NCI-H2107 (cell line): ENCODE measurements around the gene ULK4.
"Not testable (repeated sequence)": the region's sequence is repeated elsewhere in the genome, so short reads cannot be mapped to it uniquely, and the experiment has no call there.

Source experiments
- DNase-seq: peaks from one replicate; lab custom pipeline; 2025; lab: John Stamatoyannopoulos, UW

Gene ULK4

DNA sequence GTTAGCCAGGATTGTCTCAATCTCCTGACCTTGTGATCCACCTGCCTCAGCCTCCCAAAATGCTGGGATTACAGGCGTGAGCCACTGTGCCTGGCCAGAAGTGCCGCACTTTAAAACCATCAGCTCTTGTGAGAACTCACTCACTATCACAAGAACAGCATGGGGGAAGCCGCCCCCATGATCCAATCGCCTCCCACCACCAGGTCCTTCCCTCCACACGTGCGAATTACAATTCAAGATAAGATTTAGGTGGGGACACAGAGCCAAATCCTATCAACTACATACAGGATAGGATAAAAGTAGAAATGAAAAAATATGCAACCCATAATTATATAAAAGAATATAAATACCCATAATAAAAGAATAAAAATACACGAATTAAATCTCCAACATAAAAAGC, 199.0 kb downstream of the ULK4 start:
- not testable (repeated sequence) for DNase-seq

DNA sequence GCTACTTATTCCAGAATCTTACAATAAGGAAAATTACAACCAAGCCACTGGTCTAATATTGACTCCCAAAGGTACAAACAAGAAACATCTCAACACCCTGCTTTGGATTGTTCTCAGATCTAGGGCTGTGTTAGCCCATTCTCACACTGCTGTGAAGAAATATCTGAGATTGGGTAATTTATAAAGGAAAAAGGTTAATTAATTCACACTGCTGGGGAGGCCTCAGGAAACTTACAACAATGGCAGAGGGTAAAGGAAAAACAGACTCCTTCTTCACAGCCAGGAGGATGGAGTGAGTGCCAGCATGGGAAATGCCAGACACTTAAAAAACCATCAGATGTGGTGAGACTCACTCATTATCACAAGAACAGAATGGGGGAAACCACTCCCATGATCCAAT, 208.3 kb downstream of the ULK4 start:
- no peak for DNase-seq

DNA sequence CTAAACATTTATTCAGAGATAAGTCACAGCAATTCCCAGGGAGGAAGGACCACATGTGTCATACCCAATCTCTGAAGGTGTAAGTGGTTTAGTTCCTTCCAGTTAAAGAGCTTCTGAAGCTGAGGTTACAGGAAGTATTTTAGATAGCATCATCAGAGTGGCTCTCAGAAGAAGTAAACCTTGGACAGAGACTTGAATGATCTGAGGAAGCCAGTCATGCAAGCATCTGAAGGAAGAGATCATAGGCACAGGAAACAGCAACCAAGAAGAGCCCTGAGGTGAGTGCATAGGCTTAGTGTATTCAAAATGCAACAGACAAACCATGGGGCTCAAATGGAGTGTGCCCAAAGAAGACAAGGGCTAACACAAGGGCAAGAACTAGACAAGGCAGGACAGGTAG, 210.3 kb downstream of the ULK4 start:
- no peak for DNase-seq

DNA sequence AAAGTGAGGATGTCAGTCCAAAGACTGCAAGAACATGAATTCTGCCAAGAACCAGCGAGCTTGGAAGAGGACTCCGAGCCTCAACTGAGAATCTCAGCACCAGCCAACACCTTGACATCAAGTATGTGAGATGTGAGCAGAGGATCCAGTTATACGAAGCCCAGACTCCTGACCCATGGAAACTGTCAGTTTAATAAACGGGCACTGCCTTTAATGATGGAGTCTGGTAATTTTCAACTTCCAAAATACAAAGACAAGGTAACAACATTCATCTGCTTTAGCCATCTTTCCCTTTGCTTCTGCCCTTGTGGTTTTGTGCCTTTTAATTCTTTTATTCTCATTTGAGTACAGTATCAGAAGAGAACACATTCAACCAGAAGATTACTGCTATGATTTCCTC, 211.9 kb downstream of the ULK4 start:
- DNase-seq: no peak

DNA sequence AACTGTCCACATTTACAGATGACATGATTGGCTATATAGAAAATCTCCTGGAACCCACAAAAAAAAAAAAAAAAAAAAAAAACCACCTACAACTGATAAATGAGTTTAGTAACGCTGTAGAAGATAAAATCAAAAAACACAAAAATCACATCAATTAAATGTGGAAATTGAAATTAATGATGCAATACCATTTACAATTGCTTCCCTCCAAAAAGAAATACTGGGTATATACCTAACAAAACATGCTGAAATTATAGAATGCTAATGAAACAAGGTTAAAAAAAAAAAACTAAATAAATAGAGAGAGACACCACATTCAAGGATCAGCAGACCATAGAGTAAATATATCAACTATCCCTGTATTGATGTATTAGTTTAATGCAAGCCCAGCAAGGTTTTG, 215.7 kb downstream of the ULK4 start:
- no peak for DNase-seq

DNA sequence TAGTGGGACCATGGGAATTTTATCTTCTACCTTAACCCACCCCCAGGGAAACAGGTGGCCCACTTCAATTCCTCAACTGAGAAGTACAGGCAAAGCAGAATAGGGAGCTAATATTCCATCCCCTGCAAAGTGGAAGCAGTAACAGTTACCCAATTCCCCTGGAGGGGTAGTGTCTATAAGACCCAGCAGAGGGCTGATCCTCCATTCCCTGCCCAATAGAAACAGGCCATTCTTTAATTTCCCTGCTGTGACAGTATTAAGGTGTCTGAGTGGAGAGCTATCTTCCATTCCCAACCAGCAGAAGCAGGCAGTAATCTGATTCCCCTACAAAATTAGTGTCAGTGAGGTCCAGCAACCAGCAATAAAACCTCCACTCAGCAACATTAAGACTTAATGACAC, 219.8 kb downstream of the ULK4 start:
- no peak for DNase-seq

DNA sequence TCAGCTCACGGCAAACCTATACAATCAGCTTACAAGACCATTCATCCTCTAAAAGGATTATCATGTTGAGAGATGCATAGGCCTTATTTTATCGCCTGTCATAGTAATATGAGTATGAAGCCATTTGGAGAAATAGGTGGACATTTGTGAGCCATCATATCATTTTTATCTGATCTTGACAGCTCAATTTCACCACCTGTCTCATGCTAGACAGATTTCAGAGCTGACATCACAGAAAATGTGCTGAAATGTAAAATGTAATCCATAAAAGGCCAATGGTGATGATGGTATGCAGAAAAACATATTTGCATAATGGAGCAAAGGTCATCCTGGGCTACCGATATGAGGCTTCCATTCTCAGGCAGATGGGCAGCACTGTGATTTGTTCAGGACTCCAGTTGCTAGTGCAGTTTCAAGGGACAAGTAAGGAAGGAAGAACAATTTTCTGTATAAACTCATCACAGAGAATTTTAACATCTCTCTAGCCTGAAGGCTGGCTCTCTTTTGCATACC, 221.5 kb downstream of the ULK4 start:
- DNase-seq: no peak

DNA sequence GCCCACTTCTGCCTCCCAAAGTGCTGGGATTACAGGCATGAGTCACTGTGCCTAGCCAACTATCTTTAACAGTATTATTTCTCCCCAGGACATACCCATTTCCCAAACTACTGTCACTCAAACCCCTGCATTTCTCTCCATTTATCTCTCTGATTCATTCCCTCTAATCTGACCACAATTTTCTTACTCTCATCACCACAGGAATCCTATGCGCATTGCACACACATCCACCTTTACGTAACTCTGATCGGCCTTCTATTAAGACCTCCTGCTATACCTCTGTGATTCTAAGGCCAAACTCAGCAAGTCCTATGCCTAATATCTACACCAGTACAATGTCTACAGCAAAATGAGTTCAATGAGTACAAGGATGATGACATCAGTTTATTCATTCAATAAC, 235.0 kb downstream of the ULK4 start:
- no peak for DNase-seq

DNA sequence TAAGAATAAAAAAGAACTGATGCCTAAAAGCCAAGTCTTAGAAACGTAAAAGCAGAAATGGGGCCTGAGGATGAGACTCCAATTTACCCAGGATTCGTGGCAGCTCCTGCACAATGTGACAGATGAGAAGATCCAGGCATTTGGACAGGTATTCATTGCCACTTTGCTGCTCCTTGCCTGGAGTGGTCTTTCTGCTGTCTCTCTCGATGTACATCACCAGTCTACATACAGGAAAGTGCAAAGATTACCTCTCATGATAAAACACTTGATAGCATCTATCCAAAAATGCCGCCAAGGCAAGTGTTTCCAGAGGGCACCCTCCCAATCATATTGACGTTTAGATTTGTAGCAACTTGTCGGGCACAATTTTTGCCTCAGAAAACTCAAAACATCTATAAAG, 244.3 kb downstream of the ULK4 start:
- no peak for DNase-seq

DNA sequence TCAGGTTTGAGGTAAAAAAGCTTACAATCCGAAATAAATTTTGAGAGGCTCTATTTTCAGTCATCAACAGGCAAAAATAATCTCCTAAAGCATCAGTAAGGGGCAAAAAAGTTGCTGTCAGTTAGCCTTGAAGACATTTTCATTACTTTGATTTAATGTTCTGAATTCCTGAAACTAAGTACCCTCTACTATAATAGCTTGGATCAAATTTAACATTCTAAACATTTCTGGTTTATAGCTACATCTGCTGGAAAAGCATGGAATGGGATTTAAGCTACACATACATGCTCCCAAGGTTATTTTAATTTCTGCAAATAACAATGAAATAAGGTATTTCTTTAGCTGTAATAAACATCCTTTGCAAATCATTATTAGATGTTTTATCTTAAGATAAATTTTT, 245.4 kb downstream of the ULK4 start:
- no peak for DNase-seq

DNA sequence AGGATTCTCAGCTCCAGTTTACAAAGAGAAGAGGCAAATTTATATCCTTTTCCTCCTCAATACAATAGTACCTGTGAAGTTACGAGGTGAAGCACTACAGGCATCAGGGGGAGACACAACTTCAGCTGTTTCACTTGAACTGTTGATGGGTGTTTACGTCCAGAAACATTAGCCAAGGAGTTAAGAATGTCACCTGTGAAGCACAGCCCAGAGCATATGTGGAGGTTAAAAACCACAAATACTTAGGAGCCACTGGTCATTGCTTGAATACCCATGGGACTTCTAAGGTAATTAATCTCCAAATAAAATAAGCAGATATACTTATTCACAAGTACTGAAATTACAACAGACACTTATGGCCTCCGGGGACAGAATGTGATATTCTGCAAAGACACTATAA, 246.5 kb downstream of the ULK4 start:
- no peak for DNase-seq

DNA sequence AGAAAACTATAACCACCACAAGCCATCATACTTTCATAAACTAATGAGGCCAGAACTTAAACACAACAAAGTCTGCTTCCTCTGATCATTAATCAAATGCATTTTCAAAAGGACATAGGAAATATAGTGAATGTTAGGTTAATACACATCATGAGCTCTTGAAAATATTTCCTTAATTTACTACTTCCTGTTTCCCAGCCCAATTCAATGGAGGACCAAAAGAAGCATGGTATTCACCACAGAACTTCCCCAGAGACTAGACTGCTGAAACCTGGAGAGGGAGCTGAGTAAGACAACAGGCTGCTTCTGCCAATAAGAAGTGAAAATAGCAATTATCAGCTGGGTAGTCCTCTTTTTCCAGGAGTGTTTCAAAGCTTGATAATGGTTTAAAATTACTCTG, 250.3 kb downstream of the ULK4 start:
- DNase-seq: no peak

DNA sequence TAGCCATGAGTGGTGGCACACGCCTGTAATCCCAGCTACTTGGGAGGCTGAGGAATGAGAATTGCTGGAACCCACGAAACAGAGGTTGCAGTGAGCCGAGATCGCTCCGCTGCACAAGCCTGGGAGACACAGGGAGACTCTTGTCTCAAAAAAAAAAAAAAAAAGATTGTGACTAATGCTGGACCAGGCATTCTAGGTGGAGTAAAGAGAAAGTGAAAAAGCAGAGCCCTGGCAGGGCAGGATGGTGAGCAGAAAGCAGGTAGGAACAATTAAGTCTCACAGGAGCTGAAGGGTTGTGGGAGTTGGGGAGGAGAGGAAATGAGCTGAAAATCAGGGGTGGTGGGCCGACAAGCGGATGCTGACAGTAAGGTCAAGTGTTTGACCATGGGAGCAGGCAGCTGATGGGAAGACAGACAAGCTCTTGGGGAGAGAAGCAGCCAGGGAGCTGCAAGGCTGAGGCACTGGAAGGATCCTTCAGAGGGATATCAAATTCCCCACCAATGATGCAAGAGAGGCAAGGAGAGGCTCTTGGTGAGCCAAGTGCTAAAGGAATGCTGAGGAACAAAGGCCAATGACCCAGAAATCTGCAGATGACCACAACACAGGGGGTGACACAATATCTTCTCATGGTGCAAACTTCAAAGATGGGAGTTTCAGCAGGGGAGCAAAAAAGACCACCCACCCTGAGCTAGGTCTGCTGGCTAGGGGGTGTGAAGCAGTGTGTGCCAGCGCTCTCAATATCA, 251.1 kb downstream of the ULK4 start:
- no peak for DNase-seq

DNA sequence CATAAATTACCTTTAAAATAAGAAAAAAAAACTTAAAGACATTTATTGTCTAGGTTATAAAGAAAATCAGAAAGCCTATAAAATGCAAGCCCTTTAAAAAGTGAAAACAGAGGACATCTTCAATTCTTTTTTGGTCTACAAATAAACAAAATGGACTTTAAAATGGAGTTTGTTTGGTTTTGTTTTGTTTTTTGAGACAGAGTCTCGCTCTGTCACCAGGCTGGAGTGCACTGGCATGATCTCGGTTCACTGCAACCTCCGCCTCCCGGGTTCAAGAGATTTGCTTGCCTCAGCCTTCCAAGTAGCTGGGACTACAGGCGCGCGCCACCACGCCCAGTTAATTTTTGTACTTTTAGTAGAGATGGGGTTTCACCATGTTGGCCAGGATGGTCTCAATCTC, 252.7 kb downstream of the ULK4 start:
- not testable (repeated sequence) for DNase-seq

DNA sequence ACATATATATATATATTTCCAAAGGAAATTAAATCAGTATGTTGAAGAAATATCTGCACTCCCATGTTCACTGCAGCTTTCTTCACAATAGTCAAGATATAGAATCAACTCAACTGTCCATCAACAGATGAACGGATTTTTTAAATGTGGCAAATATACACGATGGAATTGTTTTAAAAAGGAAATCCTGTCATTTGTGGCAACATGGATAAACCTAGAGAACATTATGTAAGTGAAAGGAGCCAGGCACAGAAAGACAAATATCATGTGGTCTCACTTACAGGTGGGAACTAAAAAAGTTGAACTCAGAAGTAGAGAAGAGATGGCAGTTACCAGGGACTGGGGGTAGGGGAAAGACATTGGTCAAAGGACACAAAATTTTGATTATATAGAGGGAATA, 253.7 kb downstream of the ULK4 start:
- no peak for DNase-seq

DNA sequence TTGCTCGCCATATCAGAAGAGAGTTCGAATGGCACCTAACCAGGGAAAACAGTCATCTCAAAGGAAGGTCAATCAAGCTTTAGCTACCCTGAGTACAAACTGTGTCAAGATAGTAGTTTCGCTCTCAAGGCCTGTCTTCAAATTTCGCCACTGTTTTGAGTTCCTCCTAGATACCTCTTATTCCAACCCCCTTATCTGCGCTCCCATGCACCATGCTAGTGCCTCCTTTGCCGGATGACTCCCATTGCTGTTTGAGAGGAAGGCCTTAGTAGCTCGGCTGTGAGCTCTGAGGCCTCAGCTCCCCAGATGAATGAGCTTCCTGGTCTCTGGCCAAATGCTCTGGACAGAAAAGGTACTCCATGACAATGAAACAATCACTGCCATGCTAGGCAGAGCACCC, 256.0 kb downstream of the ULK4 start:
- DNase-seq: no peak

DNA sequence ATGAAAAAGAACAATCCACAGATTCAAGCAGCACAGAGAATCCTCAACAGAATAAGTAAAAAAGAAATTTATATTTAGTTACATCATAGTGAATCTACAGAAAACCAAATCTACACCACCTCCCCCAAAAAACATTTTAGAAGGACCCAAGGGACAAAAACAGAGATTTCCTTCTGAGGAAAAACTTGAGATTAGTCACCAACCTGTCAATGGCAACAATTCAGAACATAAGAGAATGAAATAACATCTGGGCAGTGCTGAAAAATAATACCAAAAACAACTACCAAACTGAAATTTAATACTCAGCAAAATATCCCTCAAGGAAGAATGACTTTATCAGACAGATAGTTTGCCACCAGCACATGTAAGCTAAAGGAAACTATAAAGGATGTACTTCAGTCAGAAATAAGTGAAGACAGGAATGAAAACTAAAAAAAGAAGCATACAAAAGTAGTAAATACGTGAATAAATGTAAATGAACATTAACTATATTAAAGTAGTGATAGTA, 260.7 kb downstream of the ULK4 start:
- no peak for DNase-seq

DNA sequence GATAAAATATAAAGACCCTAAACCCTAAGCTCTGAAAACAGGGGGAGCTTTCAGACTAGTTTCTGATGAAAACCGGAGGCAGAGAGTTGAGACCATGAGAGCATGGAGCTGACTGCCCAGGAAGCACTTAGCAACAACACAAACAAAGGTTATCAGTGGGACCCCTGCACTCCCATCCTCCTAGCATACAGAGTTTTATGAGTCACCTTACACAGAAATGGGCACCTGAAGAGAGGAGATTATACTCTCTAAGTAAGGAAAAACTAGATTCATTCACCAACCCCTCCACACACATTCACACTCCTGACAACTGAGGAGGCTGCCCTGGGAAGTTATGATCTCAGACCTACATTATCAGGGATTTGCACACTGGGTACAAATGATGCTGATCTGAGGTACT, 261.7 kb downstream of the ULK4 start:
- DNase-seq: no peak

DNA sequence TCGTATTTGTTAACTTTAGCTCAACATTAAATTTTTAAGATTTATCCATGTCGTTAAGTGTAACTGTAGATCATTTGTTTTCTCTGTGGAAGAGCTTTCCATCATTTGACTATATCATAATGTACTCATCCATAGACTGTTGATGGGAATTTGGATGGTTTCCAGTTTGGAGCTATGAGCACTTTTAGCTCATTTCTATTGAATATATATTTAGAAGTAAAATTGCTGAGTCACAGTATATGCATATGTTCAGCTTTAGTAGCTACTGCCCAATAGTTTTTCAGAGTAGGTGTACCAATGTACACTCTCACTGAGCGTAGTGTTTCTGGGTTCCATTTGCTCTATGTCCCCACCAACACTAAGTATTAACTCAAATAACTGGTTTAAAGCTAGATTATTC, 263.0 kb downstream of the ULK4 start:
- DNase-seq: no peak

DNA sequence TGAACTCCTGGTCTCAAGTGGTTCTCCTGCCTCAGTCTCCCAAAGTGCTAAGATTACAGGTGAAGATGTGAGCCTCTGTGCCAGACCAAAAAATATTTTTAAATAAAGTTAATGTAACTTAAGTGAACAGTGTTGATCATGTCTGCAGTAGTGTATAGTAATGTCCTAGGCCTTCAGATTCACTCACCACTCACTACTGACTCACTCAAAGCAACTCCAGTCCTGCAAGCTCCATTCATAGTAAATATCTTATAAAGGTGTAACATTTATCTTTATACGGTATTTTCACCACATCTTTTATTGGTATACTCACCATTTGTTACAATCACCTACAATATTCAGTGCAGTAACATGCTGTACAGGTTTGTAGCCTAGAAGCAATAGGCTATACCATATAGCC, 264.2 kb downstream of the ULK4 start:
- DNase-seq: no peak

DNA sequence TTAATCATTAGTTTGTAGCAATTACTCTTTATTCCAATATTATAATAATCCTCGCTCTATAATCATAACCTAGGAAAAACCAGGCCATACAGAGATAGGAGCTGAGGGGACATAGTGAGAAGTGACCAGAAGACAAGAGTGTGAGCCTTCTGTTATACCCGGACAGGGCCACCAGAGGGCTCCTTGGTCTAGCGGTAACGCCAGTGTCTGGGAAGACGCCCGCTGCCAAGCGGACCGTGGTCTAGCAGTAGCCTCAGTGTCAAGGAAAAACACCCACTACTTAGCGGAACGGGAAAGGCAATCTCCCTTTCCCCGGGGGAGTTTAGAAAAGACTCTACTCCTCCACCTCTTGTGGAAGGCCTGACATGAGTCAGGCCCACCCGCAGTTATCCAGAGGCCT, 266.1 kb downstream of the ULK4 start:
- not testable (repeated sequence) for DNase-seq

DNA sequence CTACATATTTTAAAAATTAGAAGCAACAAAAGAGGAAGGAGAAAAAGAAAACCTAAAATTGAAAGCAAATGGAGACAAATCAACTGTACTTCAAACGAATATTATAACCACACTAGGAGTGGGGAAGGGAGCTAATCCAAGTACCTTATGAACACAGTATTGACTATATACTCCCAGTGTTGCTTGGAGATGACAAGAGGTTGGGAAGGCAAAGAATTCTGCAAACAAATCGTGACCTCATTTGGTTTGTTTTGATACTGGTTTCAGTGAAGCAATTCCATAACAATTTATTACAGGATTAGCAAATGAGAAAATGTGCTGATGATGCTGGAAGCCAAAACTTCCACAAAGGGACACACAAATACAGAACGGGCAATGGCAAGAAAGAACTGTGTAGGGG, 268.1 kb downstream of the ULK4 start:
- DNase-seq: no peak

DNA sequence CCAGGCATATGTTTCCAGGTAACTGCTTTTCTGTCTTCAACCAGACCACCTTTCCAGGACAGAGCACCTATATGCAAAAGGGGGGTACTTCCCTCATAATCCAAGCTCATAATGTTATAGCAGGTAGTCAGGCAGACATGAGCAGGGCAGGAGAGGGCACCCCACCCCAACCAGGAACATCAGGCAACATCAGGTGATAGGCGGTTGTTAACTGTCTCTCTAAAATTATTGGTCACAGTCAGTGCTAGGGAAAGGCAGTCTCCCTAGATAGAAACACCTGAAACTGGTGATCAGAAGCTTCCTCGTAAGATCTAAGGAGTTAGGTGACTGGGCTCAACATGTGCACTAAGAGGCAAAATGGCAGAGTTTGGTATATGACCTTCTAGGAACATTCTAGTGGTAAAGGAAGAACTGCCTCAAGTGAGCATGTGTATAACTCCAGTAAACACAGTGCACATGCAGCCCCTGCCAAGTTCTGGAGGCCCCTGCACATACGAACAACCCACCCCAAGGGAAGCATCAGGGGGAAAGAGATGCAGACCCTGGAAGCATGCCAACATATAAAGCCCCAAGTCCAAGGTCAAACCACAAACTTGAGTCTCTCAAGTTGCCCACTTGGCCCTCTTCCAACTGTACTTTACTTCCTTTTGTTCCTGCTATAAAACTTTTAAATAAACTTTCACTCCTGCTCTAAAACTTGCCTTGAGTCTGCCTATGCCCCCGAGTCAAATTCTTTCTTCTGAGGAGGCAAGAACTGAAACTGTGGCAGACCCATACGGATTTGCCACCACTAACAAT, 270.9 kb downstream of the ULK4 start:
- no peak for DNase-seq
